GM23248 (cell line): ENCODE measurements around the gene MAST1.

Experiments
- EZH2 ChIP-seq: fragments of 200-600 bp; sonication (generic); IDR thresholded peaks from 2 replicates; pipeline ENCODE4 v1.6.1; 2018; ENCODE audit warnings: antibody characterized with exemption, mild to moderate bottlenecking; ENCODE audit not compliant: insufficient read depth, poor library complexity, severe bottlenecking
- EZH2phosphoT487 ChIP-seq: fragments of 200-600 bp; sonication (generic); IDR thresholded peaks from 2 replicates; pipeline ENCODE4 v1.6.1; 2018; ENCODE audit warnings: antibody characterized with exemption, moderate library complexity, mild to moderate bottlenecking, low read depth; ENCODE audit not compliant: insufficient read depth

GRCh38 chr19:12843999-12844732 lies 5.9 kb downstream of the MAST1 start:
- TF ChIP-seq EZH2 (no peak), EZH2phosphoT487 (no peak)
